Activated T-cell treated with anti-CD3 and anti-CD28 coated beads for 24 hours (primary cell): ENCODE measurements around the gene ZNF224.

ENCODE experiments used
- DNase-seq: peaks from one replicate; pipeline ENCODE4 v3.0.0-alpha.2; 2020; ENCODE audit warnings: low read depth

ZNF224 gene

DNA sequence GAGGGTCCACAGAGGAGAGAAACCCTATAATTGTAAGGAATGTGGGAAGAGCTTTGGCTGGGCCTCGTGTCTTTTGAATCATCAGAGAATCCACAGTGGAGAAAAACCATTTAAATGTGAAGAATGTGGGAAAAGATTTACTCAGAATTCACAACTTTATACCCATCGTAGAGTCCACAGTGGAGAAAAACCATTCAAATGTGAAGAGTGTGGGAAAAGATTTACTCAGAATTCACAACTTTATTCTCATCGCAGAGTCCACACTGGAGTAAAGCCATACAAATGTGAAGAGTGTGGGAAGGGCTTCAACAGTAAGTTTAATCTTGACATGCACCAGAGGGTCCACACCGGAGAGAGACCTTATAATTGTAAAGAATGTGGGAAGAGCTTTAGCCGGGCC is 37.8 kb downstream of the ZNF224 start:
- DNase-seq, result no peak

DNA sequence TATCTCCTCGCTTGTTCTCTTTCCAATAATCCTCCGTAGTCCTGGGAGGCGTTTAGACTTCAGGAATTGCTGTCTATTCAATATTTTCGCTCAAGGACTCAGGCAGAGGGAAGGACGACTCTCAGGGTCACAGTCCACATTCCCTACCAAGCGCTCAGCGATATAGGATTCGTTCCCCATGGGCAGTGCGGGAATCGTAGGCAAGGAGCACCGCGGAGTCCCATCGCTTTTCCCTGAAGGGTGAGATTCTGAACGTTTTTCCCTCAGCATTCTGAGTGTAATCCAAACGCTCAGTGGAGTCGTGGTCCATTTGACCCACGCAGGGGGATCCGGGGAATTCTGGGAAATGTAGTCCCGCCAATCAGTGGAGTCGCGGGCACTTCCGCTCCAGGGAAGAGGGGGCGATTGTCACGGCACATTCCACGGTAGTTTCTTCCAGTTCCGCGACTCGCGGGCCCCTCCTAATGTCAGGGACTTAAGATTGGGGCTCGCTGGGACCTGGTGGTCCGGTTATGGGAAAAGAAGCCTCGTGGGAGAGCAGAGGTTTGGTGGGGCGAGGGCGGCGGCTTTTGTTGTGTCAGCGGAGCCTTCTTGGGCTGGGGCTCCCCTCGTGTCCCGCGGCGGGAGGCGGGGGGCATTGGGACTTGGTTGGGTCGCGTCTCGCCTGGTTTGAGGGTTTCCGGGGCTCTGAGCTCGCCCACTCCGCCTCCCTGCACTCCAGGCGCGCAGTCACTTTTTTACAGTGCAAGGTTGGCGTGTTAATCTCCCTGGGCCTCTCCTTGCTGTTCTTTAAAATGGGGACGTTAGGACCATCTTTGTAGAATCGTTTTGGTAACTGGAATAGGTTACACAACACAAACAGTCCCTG is 47.3 kb downstream of the ZNF224 start, which contains the start of gene ZNF234:
Gene ZNF234 (plus strand): TSS at position 364 of the 868 bp plus-strand sequence. CDS start 3,079 bp downstream, outside the sequence.
- DNase-seq, result peak; percentile 65

DNA sequence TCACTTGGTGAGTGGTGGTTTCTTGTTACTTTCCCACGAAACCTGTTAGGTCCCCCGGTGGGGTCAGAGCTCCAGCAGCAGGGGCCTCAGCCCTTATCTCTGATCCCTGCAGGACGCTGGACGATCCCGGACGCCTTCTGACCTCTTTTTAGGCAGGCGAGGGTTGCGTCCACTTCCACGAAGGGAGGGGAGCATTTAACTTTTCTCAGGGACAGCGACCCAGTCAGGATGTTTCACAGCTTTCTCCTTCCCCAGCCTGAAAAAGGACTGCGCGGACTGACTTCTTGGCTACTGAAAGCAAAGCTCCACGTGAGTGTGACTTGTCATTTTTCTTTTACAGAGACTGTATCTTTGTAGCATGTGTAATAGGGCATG is 47.9 kb downstream of the ZNF224 start:
- DNase-seq, result no peak

DNA sequence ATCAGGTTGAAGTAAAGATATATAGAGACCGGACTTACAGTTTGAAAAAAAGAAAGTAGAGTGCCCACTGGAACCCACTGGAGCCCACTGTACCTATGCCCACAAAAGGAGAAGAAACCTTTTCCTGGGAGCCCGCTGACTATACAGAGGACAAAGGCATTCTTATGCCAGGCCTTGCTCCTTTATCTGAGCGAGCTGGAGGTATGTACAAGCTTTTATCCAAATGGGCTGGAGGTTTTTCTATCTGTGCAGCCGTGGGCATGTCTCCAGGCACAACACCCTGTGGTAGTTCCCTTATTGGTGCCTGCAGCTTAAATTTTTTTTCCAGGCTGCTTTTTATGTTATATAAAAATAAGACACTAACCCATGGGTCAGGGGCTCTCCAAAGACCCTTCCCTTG is 55.6 kb downstream of the ZNF224 start:
- DNase-seq, result no peak

DNA sequence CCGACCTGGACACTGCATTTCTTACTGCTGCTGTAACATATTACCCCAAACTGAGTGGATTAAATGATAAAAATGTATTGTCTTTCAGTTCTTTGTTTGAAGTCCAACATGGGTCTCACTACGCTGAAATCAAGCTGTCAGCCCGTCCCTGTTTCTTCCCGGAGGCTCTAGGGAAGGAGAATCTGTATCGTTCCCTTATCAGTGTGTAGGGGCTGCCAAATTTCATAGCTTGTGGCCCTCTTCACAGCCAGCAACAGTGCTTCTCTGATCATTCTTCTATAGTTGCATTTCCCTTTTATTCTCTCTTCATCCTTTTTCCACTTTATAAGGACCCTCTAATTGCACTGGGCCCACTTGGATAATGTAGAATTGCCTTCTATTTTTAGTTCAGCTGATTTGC is 57.3 kb downstream of the ZNF224 start:
- no peak for DNase-seq

DNA sequence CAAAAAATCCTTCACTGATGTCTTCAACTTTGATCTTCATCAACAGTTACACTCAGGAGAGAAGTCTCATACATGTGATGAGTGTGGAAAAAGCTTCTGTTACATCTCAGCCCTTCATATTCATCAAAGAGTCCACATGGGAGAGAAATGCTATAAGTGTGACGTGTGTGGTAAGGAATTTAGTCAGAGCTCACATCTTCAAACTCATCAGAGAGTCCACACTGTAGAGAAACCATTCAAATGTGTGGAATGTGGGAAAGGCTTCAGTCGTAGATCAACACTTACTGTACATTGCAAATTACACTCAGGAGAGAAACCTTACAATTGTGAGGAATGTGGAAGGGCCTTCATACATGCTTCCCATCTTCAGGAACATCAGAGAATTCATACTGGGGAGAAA is 62.3 kb downstream of the ZNF224 start:
- no peak for DNase-seq
